Glutamatergic neuron (in vitro differentiated cells): ENCODE results near the gene CFAP20DC. TPM values are rescaled to one million over a fixed set of nuclear protein-coding genes. Genes with fewer than 3 reads are reported as not detected.

Source experiments
- DNase-seq: peaks from one replicate; pipeline ENCODE4 v3.0.0; 2022
- H3K27ac Mint-ChIP-seq: one replicate; pipeline ENCODE4 v1.8.0; 2020; ENCODE audit warnings: mild to moderate bottlenecking, mixed read lengths, inconsistent platforms; ENCODE audit not compliant: unreplicated experiment
- H3K27me3 Mint-ChIP-seq: one replicate; pipeline ENCODE4 v1.8.0; 2020; ENCODE audit warnings: mild to moderate bottlenecking, moderate library complexity, mixed read lengths, inconsistent platforms; ENCODE audit not compliant: unreplicated experiment
- H3K36me3 Mint-ChIP-seq: one replicate; pipeline ENCODE4 v1.8.0; 2020; ENCODE audit warnings: mild to moderate bottlenecking, mixed read lengths, inconsistent platforms; ENCODE audit not compliant: unreplicated experiment
- H3K4me1 Mint-ChIP-seq: one replicate; pipeline ENCODE4 v1.8.0; 2020; ENCODE audit warnings: mild to moderate bottlenecking, low read depth, mixed read lengths, inconsistent platforms; ENCODE audit not compliant: unreplicated experiment
- H3K4me3 Mint-ChIP-seq: one replicate; pipeline ENCODE4 v1.8.0; 2020; ENCODE audit warnings: mild to moderate bottlenecking, mixed read lengths, inconsistent platforms; ENCODE audit not compliant: unreplicated experiment
- H3K9me3 Mint-ChIP-seq: one replicate; pipeline ENCODE4 v1.8.0; 2020; ENCODE audit warnings: mild to moderate bottlenecking, moderate library complexity, mixed read lengths, inconsistent platforms; ENCODE audit not compliant: unreplicated experiment
- total RNA-seq: library from RNA; stranded (reverse); fragmentation: NEBNext Ultra II Directional; extraction: Animal tissue kit (Norgen Biotek cat#: 25700); gene quantifications from one replicate; pipeline ENCODE4 v1.2.1, GENCODE V29; 2021; ENCODE audit not compliant: unreplicated experiment
- TF ChIP-seq, protein P1 (sequence below): fragments of 200-600 bp; sonication (generic); IDR thresholded peaks from one replicate; pipeline ENCODE4 v1.5.0; 2021; ENCODE audit not compliant: partially characterized antibody, unreplicated experiment

Gene CFAP20DC
- total RNA-seq, 1 donor from 2014 or later: 8.4 TPM

DNA sequence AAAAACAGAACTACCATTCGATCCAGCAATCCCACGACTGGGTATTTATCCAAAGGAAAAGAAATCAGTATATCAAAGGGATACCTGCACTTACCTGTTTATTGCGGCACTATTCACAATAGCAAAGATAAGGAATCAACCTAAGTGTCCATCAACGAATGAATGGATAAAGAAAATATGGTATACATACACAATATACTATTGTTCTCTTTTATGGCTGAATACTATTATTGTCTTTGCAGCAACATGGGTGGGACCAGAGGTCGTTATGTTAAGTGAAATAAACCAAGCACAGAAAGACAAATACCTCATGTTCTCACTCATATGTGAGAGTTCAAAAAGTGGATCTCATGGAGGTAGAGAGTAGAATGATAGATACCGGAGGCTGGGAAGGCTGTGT is 264.9 kb downstream of the CFAP20DC start:
- no peak for DNase-seq
- Mint-ChIP-seq H3K27ac (no peak overlapping the region), H3K27me3 (no peaks in the 10 kb centered on the region), H3K36me3 (peaks cover 6% of the 10 kb centered on the region), H3K9me3 (peaks cover 2% of the 10 kb centered on the region), H3K4me3 (no peak overlapping the region), H3K4me1 (no peaks in the 10 kb centered on the region)
- TF ChIP-seq, protein P1, sequence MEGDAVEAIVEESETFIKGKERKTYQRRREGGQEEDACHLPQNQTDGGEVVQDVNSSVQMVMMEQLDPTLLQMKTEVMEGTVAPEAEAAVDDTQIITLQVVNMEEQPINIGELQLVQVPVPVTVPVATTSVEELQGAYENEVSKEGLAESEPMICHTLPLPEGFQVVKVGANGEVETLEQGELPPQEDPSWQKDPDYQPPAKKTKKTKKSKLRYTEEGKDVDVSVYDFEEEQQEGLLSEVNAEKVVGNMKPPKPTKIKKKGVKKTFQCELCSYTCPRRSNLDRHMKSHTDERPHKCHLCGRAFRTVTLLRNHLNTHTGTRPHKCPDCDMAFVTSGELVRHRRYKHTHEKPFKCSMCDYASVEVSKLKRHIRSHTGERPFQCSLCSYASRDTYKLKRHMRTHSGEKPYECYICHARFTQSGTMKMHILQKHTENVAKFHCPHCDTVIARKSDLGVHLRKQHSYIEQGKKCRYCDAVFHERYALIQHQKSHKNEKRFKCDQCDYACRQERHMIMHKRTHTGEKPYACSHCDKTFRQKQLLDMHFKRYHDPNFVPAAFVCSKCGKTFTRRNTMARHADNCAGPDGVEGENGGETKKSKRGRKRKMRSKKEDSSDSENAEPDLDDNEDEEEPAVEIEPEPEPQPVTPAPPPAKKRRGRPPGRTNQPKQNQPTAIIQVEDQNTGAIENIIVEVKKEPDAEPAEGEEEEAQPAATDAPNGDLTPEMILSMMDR: no peak

DNA sequence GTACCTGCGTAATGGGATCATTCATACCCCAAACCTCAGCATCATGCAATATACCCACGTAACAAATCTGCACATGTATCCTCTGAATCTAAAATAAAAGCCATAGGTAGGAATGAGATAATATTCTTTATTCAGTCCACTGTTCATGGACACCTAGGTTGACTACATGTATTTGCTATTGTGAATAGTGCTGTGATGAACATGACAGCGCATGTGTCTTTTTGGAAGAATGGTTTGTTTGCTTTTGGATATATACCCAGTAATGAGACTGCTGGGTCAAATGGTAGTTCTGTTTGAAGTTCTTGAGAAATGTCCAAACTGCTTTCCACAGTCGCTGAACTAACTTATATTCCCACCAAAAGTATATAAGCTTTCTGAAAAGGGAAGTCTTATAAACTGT is 265.4 kb downstream of the CFAP20DC start:
- Mint-ChIP-seq H3K4me3 (no peak overlapping the region), H3K27me3 (no peaks in the 10 kb centered on the region), H3K36me3 (peaks cover 11% of the 10 kb centered on the region), H3K4me1 (no peaks in the 10 kb centered on the region), H3K9me3 (peaks cover 2% of the 10 kb centered on the region), H3K27ac (no peak overlapping the region)
- TF ChIP-seq, protein P1: no peak
- no peak for DNase-seq

DNA sequence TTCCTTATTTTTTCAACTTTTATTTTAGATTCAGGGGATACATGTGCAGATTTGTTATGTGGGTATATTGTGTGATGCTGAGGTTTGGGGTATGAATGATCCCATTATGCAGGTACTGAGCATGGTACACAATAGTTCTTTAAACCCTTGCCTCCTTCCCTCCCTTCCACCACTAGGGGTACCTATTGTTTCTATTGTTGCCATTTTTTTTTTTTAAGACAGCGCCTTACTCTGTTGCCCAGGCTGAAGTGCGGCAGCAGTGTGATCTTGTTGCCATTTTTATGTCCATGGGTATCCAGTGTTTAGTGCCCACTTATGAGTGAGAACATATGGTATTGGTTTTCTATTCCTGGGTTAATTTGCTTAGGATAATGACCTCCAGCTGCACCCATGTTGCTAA is 266.0 kb downstream of the CFAP20DC start:
- no peak overlapping the region for H3K27ac Mint-ChIP-seq
- peaks cover 2% of the 10 kb centered on the region for H3K9me3 Mint-ChIP-seq
- TF ChIP-seq, protein P1: no peak
- H3K4me1 Mint-ChIP-seq: no peaks in the 10 kb centered on the region
- peaks cover 16% of the 10 kb centered on the region for H3K36me3 Mint-ChIP-seq
- H3K27me3 Mint-ChIP-seq: peaks cover 2% of the 10 kb centered on the region
- no peak for DNase-seq
- no peak overlapping the region for H3K4me3 Mint-ChIP-seq

DNA sequence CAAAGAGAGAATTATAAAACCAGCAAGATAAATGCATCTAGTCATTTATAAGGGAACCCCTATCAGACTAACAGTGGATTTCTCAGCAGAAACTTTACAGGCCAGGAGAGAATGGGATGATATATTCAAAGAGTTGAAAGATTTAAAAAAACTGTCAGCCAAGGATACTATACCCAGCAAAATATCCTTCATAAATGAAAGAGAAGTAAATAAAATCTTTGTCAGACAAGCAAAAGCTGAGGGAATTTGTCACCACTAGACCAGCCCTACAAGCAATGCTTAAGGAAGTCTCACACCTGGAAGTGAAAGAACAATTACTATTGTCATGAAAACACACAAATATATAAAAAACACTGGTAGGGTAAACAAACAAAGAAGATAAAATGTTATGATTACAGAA is 269.9 kb downstream of the CFAP20DC start:
- Mint-ChIP-seq H3K9me3 (peaks cover 2% of the 10 kb centered on the region), H3K4me3 (no peak overlapping the region), H3K4me1 (no peaks in the 10 kb centered on the region)

DNA sequence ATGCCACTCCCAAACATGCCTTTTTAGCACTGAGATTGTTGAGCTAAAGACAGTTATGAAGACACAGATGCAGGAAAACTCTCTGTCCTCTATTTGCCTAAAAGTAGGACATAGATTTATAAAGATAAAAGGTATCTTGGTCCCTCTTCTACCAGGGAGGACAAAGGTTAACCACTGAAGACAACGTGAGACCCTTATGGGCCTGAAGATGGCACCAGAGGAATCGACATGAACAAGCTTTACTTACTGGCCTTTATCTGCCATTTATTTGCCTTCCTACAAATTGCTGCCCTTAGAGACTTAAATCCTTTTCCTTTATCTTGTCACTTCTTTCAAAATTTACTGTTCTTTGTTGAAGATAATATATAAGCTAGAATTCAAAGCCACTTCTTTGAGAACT is 273.6 kb downstream of the CFAP20DC start:
- Mint-ChIP-seq H3K4me1 (no peaks in the 10 kb centered on the region), H3K27me3 (peaks cover 2% of the 10 kb centered on the region), H3K36me3 (peaks cover 17% of the 10 kb centered on the region), H3K9me3 (no peaks in the 10 kb centered on the region), H3K27ac (no peak overlapping the region), H3K4me3 (no peak overlapping the region)
- TF ChIP-seq, protein P1: no peak
- DNase-seq: no peak

More for the DNA sequence above, 269.9 kb downstream of the CFAP20DC start:
- Mint-ChIP-seq H3K27ac (no peak overlapping the region), H3K36me3 (peaks cover 17% of the 10 kb centered on the region), H3K27me3 (peaks cover 2% of the 10 kb centered on the region)
- TF ChIP-seq, protein P1: no peak
- no peak for DNase-seq
